ENCODE measurements around the gene BANP.

BANP gene

GRCh38 chr16:87963400-87963799, 12.2 kb downstream of the BANP start:
- 25% methylated on average over 9 of the region's 9 CpGs for WGBS

GRCh38 chr16:87964049-87964659, 12.9 kb downstream of the BANP start:
- Histone ChIP-seq H3K4me2 (ENCODE audit: low read length, poor library complexity, severe bottlenecking) (no peak overlapping the region), H3K4me1 (ENCODE audit: control insufficient read depth, insufficient read depth, low read depth, low read length) (peaks cover 18% of the 10 kb centered on the region), H3K27me3 (ENCODE audit: control insufficient read depth in 1 of 2, insufficient read depth in 1 of 2, low read length in 2 of 2) (no peaks in the 10 kb centered on the region), H3K9ac (ENCODE audit: low read length) (peak overlapping the region; percentile 44), H2AK5ac (ENCODE audit: low read length, severe bottlenecking) (peak overlapping the region; percentile 28), H3K18ac (ENCODE audit: low read depth in 1 of 2, low read length in 2 of 2) (no peak overlapping the region), H3K9me3 (ENCODE audit: control insufficient read depth, low read length) (no peaks in the 10 kb centered on the region), H3K4ac (ENCODE audit: low read depth in 1 of 2, low read length in 2 of 2) (no peak overlapping the region), H3K27ac (ENCODE audit: low read length, poor library complexity, severe bottlenecking) (no peak overlapping the region), H4K91ac (ENCODE audit: low read length) (peak overlapping the region; percentile 67), H3K4me3 (ENCODE audit: insufficient read depth in 1 of 2, low read depth in 1 of 2, low read length in 2 of 2) (no peak overlapping the region), H2BK5ac (ENCODE audit: low read depth, low read length, poor library complexity, severe bottlenecking) (no peak overlapping the region), H2BK15ac (ENCODE audit: low read depth, poor library complexity, severe bottlenecking) (no peak overlapping the region), H3K36me3 (ENCODE audit: control insufficient read depth in 1 of 2, insufficient read depth in 2 of 2, low read depth in 1 of 2, low read length in 2 of 2) (peaks cover 0 to 5% of the 10 kb centered on the region in 2 experiments), H2BK120ac (ENCODE audit: low read depth, low read length) (no peak overlapping the region), H3K14ac (ENCODE audit: low read length in 2 of 2) (no peak overlapping the region), H2BK12ac (ENCODE audit: low read length in 2 of 2) (peak overlapping the region in 1 of 2 experiments; percentile 47), H3K79me1 (replicated peaks; ENCODE audit: low read length, poor library complexity, severe bottlenecking) (peaks cover 35% of the 10 kb centered on the region), H3K23ac (ENCODE audit: low read length in 2 of 2) (peak overlapping the region in 1 of 2 experiments; percentile 34), H2AFZ (ENCODE audit: low read depth, low read length) (no peak overlapping the region), H4K8ac (ENCODE audit: low read length) (peak overlapping the region; percentile 45)
- 98% methylated on average over 19 of the region's 19 CpGs for WGBS
- DNase-seq: no peak

More at GRCh38 chr16:87963400-87963799, 12.2 kb downstream of the BANP start:
- no peak overlapping the region for H3K4ac ChIP-seq (ENCODE audit: low read depth in 1 of 2, low read length in 2 of 2)
- H3K36me3 ChIP-seq (ENCODE audit: control insufficient read depth in 1 of 2, insufficient read depth in 2 of 2, low read depth in 1 of 2, low read length in 2 of 2): peaks cover 0 to 9% of the 10 kb centered on the region in 2 experiments
- no peaks in the 10 kb centered on the region for H3K27me3 ChIP-seq (ENCODE audit: control insufficient read depth in 1 of 2, insufficient read depth in 1 of 2, low read length in 2 of 2)
- no peaks in the 10 kb centered on the region for H3K9me3 ChIP-seq (ENCODE audit: control insufficient read depth, low read length)
- peaks cover 16% of the 10 kb centered on the region for H3K4me1 ChIP-seq (ENCODE audit: control insufficient read depth, insufficient read depth, low read depth, low read length)
- no peak overlapping the region for H2BK120ac ChIP-seq (ENCODE audit: low read depth, low read length)
- peak overlapping the region; percentile 10 for H4K8ac ChIP-seq (ENCODE audit: low read length)
- H3K23ac ChIP-seq (ENCODE audit: low read length in 2 of 2): no peak overlapping the region
- H3K9ac ChIP-seq (ENCODE audit: low read length): peak overlapping the region; percentile 44
- no peak overlapping the region for H2BK12ac ChIP-seq (ENCODE audit: low read length in 2 of 2)
- peak overlapping the region; percentile 46 for H3K27ac ChIP-seq (ENCODE audit: low read length, poor library complexity, severe bottlenecking)
- no peak overlapping the region for H3K4me2 ChIP-seq (ENCODE audit: low read length, poor library complexity, severe bottlenecking)
- H4K91ac ChIP-seq (ENCODE audit: low read length): no peak overlapping the region
- H2AK5ac ChIP-seq (ENCODE audit: low read length, severe bottlenecking): no peak overlapping the region
- peaks cover 41% of the 10 kb centered on the region for H3K79me1 ChIP-seq (replicated peaks; ENCODE audit: low read length, poor library complexity, severe bottlenecking)
- peak overlapping the region in 1 of 2 experiments; percentile 28 for H3K18ac ChIP-seq (ENCODE audit: low read depth in 1 of 2, low read length in 2 of 2)
- H2BK15ac ChIP-seq (ENCODE audit: low read depth, poor library complexity, severe bottlenecking): no peak overlapping the region
- DNase-seq: peak; percentile 78
- no peak overlapping the region for H3K4me3 ChIP-seq (ENCODE audit: insufficient read depth in 1 of 2, low read depth in 1 of 2, low read length in 2 of 2)
- H2BK5ac ChIP-seq (ENCODE audit: low read depth, low read length, poor library complexity, severe bottlenecking): no peak overlapping the region
- no peak overlapping the region for H2AFZ ChIP-seq (ENCODE audit: low read depth, low read length)
- H3K14ac ChIP-seq (ENCODE audit: low read length in 2 of 2): no peak overlapping the region

- H3K79me1 ChIP-seq (replicated peaks; ENCODE audit: low read length, poor library complexity, severe bottlenecking): peaks cover 26% of the 10 kb centered on the region
- no peak overlapping the region for H2BK5ac ChIP-seq (ENCODE audit: low read depth, low read length, poor library complexity, severe bottlenecking)
- no peak overlapping the region for H3K23ac ChIP-seq (ENCODE audit: low read length in 2 of 2)
- no peak overlapping the region for H3K27ac ChIP-seq (ENCODE audit: low read length, poor library complexity, severe bottlenecking)
- H3K4me1 ChIP-seq (ENCODE audit: control insufficient read depth, insufficient read depth, low read depth, low read length): peaks cover 15% of the 10 kb centered on the region
- WGBS: 83% methylated on average over 11 of the region's 11 CpGs
- H2AK5ac ChIP-seq (ENCODE audit: low read length, severe bottlenecking): no peak overlapping the region
- H3K14ac ChIP-seq (ENCODE audit: low read length in 2 of 2): no peak overlapping the region
- H2BK15ac ChIP-seq (ENCODE audit: low read depth, poor library complexity, severe bottlenecking): no peak overlapping the region
- H2BK120ac ChIP-seq (ENCODE audit: low read depth, low read length): no peak overlapping the region
- no peaks in the 10 kb centered on the region for H3K9me3 ChIP-seq (ENCODE audit: control insufficient read depth, low read length)
- no peak overlapping the region for H2BK12ac ChIP-seq (ENCODE audit: low read length in 2 of 2)
- no peak overlapping the region for H3K4me2 ChIP-seq (ENCODE audit: low read length, poor library complexity, severe bottlenecking)
- no peak overlapping the region for H2AFZ ChIP-seq (ENCODE audit: low read depth, low read length)
- DNase-seq: no peak
- H3K18ac ChIP-seq (ENCODE audit: low read depth in 1 of 2, low read length in 2 of 2): no peak overlapping the region
- H3K4ac ChIP-seq (ENCODE audit: low read depth in 1 of 2, low read length in 2 of 2): no peak overlapping the region
- H4K91ac ChIP-seq (ENCODE audit: low read length): peak overlapping the region; percentile 14
- no peaks in the 10 kb centered on the region for H3K36me3 ChIP-seq (ENCODE audit: control insufficient read depth in 1 of 2, insufficient read depth in 2 of 2, low read depth in 1 of 2, low read length in 2 of 2)
- no peak overlapping the region for H3K9ac ChIP-seq (ENCODE audit: low read length)
- H4K8ac ChIP-seq (ENCODE audit: low read length): no peak overlapping the region
- no peaks in the 10 kb centered on the region for H3K27me3 ChIP-seq (ENCODE audit: control insufficient read depth in 1 of 2, insufficient read depth in 1 of 2, low read length in 2 of 2)
- H3K4me3 ChIP-seq (ENCODE audit: insufficient read depth in 1 of 2, low read depth in 1 of 2, low read length in 2 of 2): no peak overlapping the region
These were observed 14.2 kb downstream of the BANP start for GRCh38 chr16:87965417-87965816.

GRCh38 chr16:87966064-87966645, 14.9 kb downstream of the BANP start:
- H2BK5ac ChIP-seq (ENCODE audit: low read depth, low read length, poor library complexity, severe bottlenecking): no peak overlapping the region
- no peak for DNase-seq
- H3K18ac ChIP-seq (ENCODE audit: low read depth in 1 of 2, low read length in 2 of 2): no peak overlapping the region
- H2AFZ ChIP-seq (ENCODE audit: low read depth, low read length): no peak overlapping the region
- H3K4me3 ChIP-seq (ENCODE audit: insufficient read depth in 1 of 2, low read depth in 1 of 2, low read length in 2 of 2): peak overlapping the region in 1 of 2 experiments; percentile 61
- H4K8ac ChIP-seq (ENCODE audit: low read length): no peak overlapping the region
- H3K23ac ChIP-seq (ENCODE audit: low read length in 2 of 2): no peak overlapping the region
- peak overlapping the region; percentile 83 for H3K9ac ChIP-seq (ENCODE audit: low read length)
- H3K4me2 ChIP-seq (ENCODE audit: low read length, poor library complexity, severe bottlenecking): no peak overlapping the region
- 87% methylated on average over 5 of the region's 5 CpGs for WGBS
- H3K4ac ChIP-seq (ENCODE audit: low read depth in 1 of 2, low read length in 2 of 2): no peak overlapping the region
- H3K36me3 ChIP-seq (ENCODE audit: control insufficient read depth in 1 of 2, insufficient read depth in 2 of 2, low read depth in 1 of 2, low read length in 2 of 2): peaks cover 2 to 3% of the 10 kb centered on the region in 2 experiments
- H3K27me3 ChIP-seq (ENCODE audit: control insufficient read depth in 1 of 2, insufficient read depth in 1 of 2, low read length in 2 of 2): no peaks in the 10 kb centered on the region
- peaks cover 17% of the 10 kb centered on the region for H3K4me1 ChIP-seq (ENCODE audit: control insufficient read depth, insufficient read depth, low read depth, low read length)
- H4K91ac ChIP-seq (ENCODE audit: low read length): no peak overlapping the region
- H2AK5ac ChIP-seq (ENCODE audit: low read length, severe bottlenecking): no peak overlapping the region
- no peak overlapping the region for H3K27ac ChIP-seq (ENCODE audit: low read length, poor library complexity, severe bottlenecking)
- H2BK120ac ChIP-seq (ENCODE audit: low read depth, low read length): no peak overlapping the region
- peaks cover 29% of the 10 kb centered on the region for H3K79me1 ChIP-seq (replicated peaks; ENCODE audit: low read length, poor library complexity, severe bottlenecking)
- H2BK12ac ChIP-seq (ENCODE audit: low read length in 2 of 2): no peak overlapping the region
- H3K14ac ChIP-seq (ENCODE audit: low read length in 2 of 2): no peak overlapping the region
- peaks cover 4% of the 10 kb centered on the region for H3K9me3 ChIP-seq (ENCODE audit: control insufficient read depth, low read length)
- no peak overlapping the region for H2BK15ac ChIP-seq (ENCODE audit: low read depth, poor library complexity, severe bottlenecking)

All from mesenchymal stem cell (in vitro differentiated cells and primary cell).